A673 (cell line): ENCODE results near the gene SSR4.

Experiments used
- CTCF ChIP-seq: fragments of 300-800, 200-600 bp; sonication (generic); conservative IDR thresholded peaks from 2 replicates; pipeline ENCODE4 v1.5.1; 2017; ENCODE audit warnings: low read depth, mild to moderate bottlenecking, antibody characterized with exemption, low read length, moderate library complexity, mixed read lengths
- EZH2 ChIP-seq: fragments of 200-600 bp; sonication (generic); IDR thresholded peaks from 2 replicates; pipeline ENCODE4 v1.6.1; 2017; ENCODE audit warnings: borderline replicate concordance, low read depth, mild to moderate bottlenecking, mixed read lengths, antibody characterized with exemption, low read length; ENCODE audit not compliant: poor library complexity, severe bottlenecking

- TF ChIP-seq CTCF (no peak), EZH2 (no peak)
These were observed 28.2 kb upstream of the SSR4 start for GRCh38 chrX:153766098-153766817.
